Mammary epithelial cell (primary cell): ENCODE measurements around the gene ONECUT3.

Experiments used
- EZH2 ChIP-seq: IDR thresholded peaks from 2 replicates; pipeline ENCODE4 v1.6.1; 2012; ENCODE audit warnings: low read length, inconsistent platforms, borderline replicate concordance
- TF ChIP-seq, protein P1 (sequence below), 2 donors: IDR thresholded peaks in 1 of 2; conservative IDR thresholded peaks in 1 of 2; 2 replicates each; pipeline ENCODE4 v1.5.1; 2011 to 2012; ENCODE audit warnings: inconsistent platforms in 2 of 2, low read length in 2 of 2, mild to moderate bottlenecking in 2 of 2, control low read depth in 1 of 2, low read depth in 1 of 2; ENCODE audit not compliant: insufficient read depth in 1 of 2; ENCODE audit errors: extremely low read depth in 1 of 2

DNA sequence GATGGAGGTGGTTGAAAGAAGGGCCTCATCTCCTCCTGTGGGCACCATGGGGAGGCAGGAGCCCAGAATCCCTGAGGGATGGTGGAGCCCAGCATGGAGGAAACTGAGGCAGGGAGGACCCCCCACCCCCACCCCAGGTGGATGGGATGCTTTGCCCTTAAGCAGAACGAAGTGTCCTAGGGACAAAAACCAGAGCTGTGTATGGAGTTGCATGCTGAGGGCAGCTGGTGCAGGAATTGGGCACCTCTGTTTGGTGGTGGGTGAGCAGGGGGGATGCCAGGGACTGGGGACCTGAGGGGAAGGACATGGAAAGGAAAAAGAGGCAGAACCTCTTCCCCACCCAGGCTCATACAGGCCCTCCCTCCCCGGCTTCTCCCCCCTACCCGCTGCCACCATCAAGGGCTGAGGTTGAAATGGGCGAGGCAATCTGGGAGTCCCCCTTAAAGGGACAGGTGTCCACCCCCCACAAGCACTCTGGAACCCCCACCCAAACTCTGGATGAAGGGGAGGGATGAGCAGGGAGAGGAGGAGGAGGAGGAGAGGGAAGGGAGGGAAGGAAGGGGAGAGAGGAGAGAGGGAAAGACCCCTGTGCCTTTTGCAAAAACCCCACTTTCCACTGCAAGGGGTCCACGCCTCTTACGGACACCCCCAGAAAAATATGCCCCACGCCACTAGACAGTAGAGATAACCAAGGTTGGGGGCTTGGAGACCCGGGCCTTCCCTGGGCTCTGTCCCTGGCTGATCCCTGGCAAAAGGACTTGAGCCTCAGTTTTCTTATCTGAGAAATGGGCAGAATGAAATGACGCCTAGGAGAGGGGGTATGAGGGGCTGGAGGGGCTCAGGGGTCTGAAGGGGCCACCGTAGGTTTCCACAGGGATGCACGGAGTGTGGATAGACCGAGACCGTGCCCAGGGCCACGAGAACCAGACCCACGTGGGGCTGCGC, 5.9 kb downstream of the ONECUT3 start:
- TF ChIP-seq, protein P1, sequence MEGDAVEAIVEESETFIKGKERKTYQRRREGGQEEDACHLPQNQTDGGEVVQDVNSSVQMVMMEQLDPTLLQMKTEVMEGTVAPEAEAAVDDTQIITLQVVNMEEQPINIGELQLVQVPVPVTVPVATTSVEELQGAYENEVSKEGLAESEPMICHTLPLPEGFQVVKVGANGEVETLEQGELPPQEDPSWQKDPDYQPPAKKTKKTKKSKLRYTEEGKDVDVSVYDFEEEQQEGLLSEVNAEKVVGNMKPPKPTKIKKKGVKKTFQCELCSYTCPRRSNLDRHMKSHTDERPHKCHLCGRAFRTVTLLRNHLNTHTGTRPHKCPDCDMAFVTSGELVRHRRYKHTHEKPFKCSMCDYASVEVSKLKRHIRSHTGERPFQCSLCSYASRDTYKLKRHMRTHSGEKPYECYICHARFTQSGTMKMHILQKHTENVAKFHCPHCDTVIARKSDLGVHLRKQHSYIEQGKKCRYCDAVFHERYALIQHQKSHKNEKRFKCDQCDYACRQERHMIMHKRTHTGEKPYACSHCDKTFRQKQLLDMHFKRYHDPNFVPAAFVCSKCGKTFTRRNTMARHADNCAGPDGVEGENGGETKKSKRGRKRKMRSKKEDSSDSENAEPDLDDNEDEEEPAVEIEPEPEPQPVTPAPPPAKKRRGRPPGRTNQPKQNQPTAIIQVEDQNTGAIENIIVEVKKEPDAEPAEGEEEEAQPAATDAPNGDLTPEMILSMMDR (conservative IDR thresholded peaks at IDR 0.05 in 1 of 2, IDR thresholded peaks at IDR 0.05 in 1 of 2; ENCODE audit: extremely low read depth in 1 of 2, insufficient read depth in 1 of 2, low read depth in 1 of 2, low read length in 2 of 2): no peak
- TF ChIP-seq EZH2: no peak
